ENCODE measurements around the gene PIK3CD. TPM values are rescaled to one million over a fixed set of nuclear protein-coding genes. Genes with fewer than 3 reads are reported as not detected.

The PIK3CD gene
- total and polyA plus RNA-seq, 11 donors = 1.9 to 18.8 (median 4.0) TPM

GRCh38 chr1:9714257-9714718 lies 62.8 kb downstream of the PIK3CD start:
- peaks cover 0 to 31% (median 0%) of the 10 kb centered on the region in 12 donors for H3K4me1 ChIP-seq
- TF ChIP-seq CTCF (IDR thresholded peaks at IDR 0.05) (no peak), POLR2A (IDR thresholded peaks at IDR 0.05) (no peak)
- no peaks in the 10 kb centered on the region for H3K27me3 ChIP-seq
- ATAC-seq (no peak), DNase-seq (no peak)
- intact Hi-C loops (cut with DNase I) = no loop called here
- 71 to 82% (median 74%) methylated on average over 6 of the region's 6 CpGs for WGBS, 4 donors
- no peaks in the 10 kb centered on the region for H3K9me3 ChIP-seq
- peaks cover 0 to 78% (median 9%) of the 10 kb centered on the region in 9 donors for H3K36me3 ChIP-seq
- H3K4me3 ChIP-seq = no peak overlapping the region
- no peak overlapping the region for H3K27ac ChIP-seq

GRCh38 chr1:9715536-9716226 lies 64.2 kb downstream of the PIK3CD start:
- no peak for DNase-seq
- H3K36me3 ChIP-seq = peaks cover 0 to 79% (median 9%) of the 10 kb centered on the region in 9 donors
- 90 to 93% (median 93%) methylated on average over 11 to 40 of the region's 40 CpGs for WGBS, 4 donors

GRCh38 chr1:9716404-9717192 lies 65.1 kb downstream of the PIK3CD start:
- TF ChIP-seq POLR2A (IDR thresholded peaks at IDR 0.05) (no peak), CTCF (IDR thresholded peaks at IDR 0.05) (no peak)
- ATAC-seq = no peak
- Histone ChIP-seq H3K4me1 (peaks cover 0 to 36% (median 0%) of the 10 kb centered on the region in 12 donors), H3K27me3 (no peaks in the 10 kb centered on the region), H3K36me3 (peaks cover 0 to 77% (median 4%) of the 10 kb centered on the region in 9 donors), H3K4me3 (peak overlapping the region in 5 of 12 donors; percentile 24 to 48 (median 41)), H3K9me3 (no peaks in the 10 kb centered on the region), H3K27ac (peak overlapping the region in 2 of 12 donors; percentile 34 to 88)
- WGBS, 4 donors = 96 to 97% (median 96%) methylated on average over 11 to 29 of the region's 29 CpGs
- intact Hi-C loops (cut with DNase I) = no loop called here
- no peak for DNase-seq

More at GRCh38 chr1:9715536-9716226, 64.2 kb downstream of the PIK3CD start:
- Histone ChIP-seq H3K27ac (peak overlapping the region in 1 of 12 donors; percentile 88), H3K4me3 (peak overlapping the region in 1 of 12 donors; percentile 48), H3K9me3 (no peaks in the 10 kb centered on the region), H3K27me3 (no peaks in the 10 kb centered on the region), H3K4me1 (peaks cover 0 to 32% (median 0%) of the 10 kb centered on the region in 12 donors)
- ATAC-seq = no peak
- intact Hi-C loops (cut with DNase I) = no loop called here
- TF ChIP-seq POLR2A (IDR thresholded peaks at IDR 0.05) = no peak
- no peak for TF ChIP-seq CTCF (IDR thresholded peaks at IDR 0.05)
